Glutamatergic neuron (in vitro differentiated cells): ENCODE results near the gene EMILIN1. TPM values are rescaled to one million over a fixed set of nuclear protein-coding genes. Genes with fewer than 3 reads are reported as not detected.

ENCODE experiments used
- DNase-seq: peaks from one replicate; pipeline ENCODE4 v3.0.0; 2022
- H3K27ac Mint-ChIP-seq: one replicate; pipeline ENCODE4 v1.8.0; 2020; ENCODE audit warnings: mild to moderate bottlenecking, mixed read lengths, inconsistent platforms; ENCODE audit not compliant: unreplicated experiment
- H3K27me3 Mint-ChIP-seq: one replicate; pipeline ENCODE4 v1.8.0; 2020; ENCODE audit warnings: mild to moderate bottlenecking, moderate library complexity, mixed read lengths, inconsistent platforms; ENCODE audit not compliant: unreplicated experiment
- H3K36me3 Mint-ChIP-seq: one replicate; pipeline ENCODE4 v1.8.0; 2020; ENCODE audit warnings: mild to moderate bottlenecking, mixed read lengths, inconsistent platforms; ENCODE audit not compliant: unreplicated experiment
- H3K4me1 Mint-ChIP-seq: one replicate; pipeline ENCODE4 v1.8.0; 2020; ENCODE audit warnings: mild to moderate bottlenecking, low read depth, mixed read lengths, inconsistent platforms; ENCODE audit not compliant: unreplicated experiment
- H3K4me3 Mint-ChIP-seq: one replicate; pipeline ENCODE4 v1.8.0; 2020; ENCODE audit warnings: mild to moderate bottlenecking, mixed read lengths, inconsistent platforms; ENCODE audit not compliant: unreplicated experiment
- H3K9me3 Mint-ChIP-seq: one replicate; pipeline ENCODE4 v1.8.0; 2020; ENCODE audit warnings: mild to moderate bottlenecking, moderate library complexity, mixed read lengths, inconsistent platforms; ENCODE audit not compliant: unreplicated experiment
- CTCF ChIP-seq: fragments of 200-600 bp; sonication (generic); IDR thresholded peaks from one replicate; pipeline ENCODE4 v1.5.0; 2021; ENCODE audit not compliant: partially characterized antibody, unreplicated experiment
- total RNA-seq: library from RNA; stranded (reverse); fragmentation: NEBNext Ultra II Directional; extraction: Animal tissue kit (Norgen Biotek cat#: 25700); gene quantifications from one replicate; pipeline ENCODE4 v1.2.1, GENCODE V29; 2021; ENCODE audit not compliant: unreplicated experiment

Gene EMILIN1
- total RNA-seq, 1 donor from 2014 or later, result 3.2 TPM

GRCh38 chr2:27041752-27042151 lies 36.7 kb upstream of the EMILIN1 start:
- H3K4me3 Mint-ChIP-seq, result no peak overlapping the region
- TF ChIP-seq CTCF, result no peak
- H3K27me3 Mint-ChIP-seq, result no peaks in the 10 kb centered on the region
- H3K9me3 Mint-ChIP-seq, result peaks cover 3% of the 10 kb centered on the region
- no peak overlapping the region for H3K27ac Mint-ChIP-seq
- no peaks in the 10 kb centered on the region for H3K4me1 Mint-ChIP-seq
- DNase-seq, result no peak
- no peaks in the 10 kb centered on the region for H3K36me3 Mint-ChIP-seq

- no peak for DNase-seq
- no peaks in the 10 kb centered on the region for H3K27me3 Mint-ChIP-seq
- H3K4me1 Mint-ChIP-seq, result no peaks in the 10 kb centered on the region
- H3K4me3 Mint-ChIP-seq, result no peak overlapping the region
- peaks cover 3% of the 10 kb centered on the region for H3K9me3 Mint-ChIP-seq
- TF ChIP-seq CTCF, result no peak
- no peak overlapping the region for H3K27ac Mint-ChIP-seq
- no peaks in the 10 kb centered on the region for H3K36me3 Mint-ChIP-seq
Measured at GRCh38 chr2:27042159-27042661, 36.2 kb upstream of the EMILIN1 start.

GRCh38 chr2:27042985-27043634 lies 35.3 kb upstream of the EMILIN1 start:
- no peak for TF ChIP-seq CTCF
- Mint-ChIP-seq H3K36me3 (no peaks in the 10 kb centered on the region), H3K27me3 (no peaks in the 10 kb centered on the region), H3K4me1 (no peaks in the 10 kb centered on the region), H3K9me3 (peaks cover 3% of the 10 kb centered on the region), H3K27ac (no peak overlapping the region), H3K4me3 (no peak overlapping the region)
- DNase-seq, result no peak

GRCh38 chr2:27049422-27050280 lies 28.8 kb upstream of the EMILIN1 start:
- peaks cover 25% of the 10 kb centered on the region for H3K27me3 Mint-ChIP-seq
- peak overlapping the region; percentile 97 for H3K27ac Mint-ChIP-seq
- peak overlapping the region; percentile 96 for H3K4me3 Mint-ChIP-seq
- no peak for TF ChIP-seq CTCF
- peaks cover 7% of the 10 kb centered on the region for H3K4me1 Mint-ChIP-seq
- H3K9me3 Mint-ChIP-seq, result peaks cover 23% of the 10 kb centered on the region
- peak; percentile 68 for DNase-seq
- peaks cover 9% of the 10 kb centered on the region for H3K36me3 Mint-ChIP-seq
